ENCODE measurements around the gene SMC1B. TPM values are rescaled to one million over a fixed set of nuclear protein-coding genes. Genes with fewer than 3 reads are reported as not detected.

Gene SMC1B
- total and polyA plus RNA-seq, 2 of the 8 experiments (the other 6 are each of a cell fraction or from before 2014, with no cell fraction given), result 0.02 TPM; not detected in 1

- no peak overlapping the region for H3K27ac ChIP-seq (ENCODE audit: low read depth, low read length)
Observed at GRCh38 chr22:45450101-45450785, 36.8 kb upstream of the SMC1B start.

More at GRCh38 chr22:45450101-45450785, 36.8 kb upstream of the SMC1B start:
- no peak for TF ChIP-seq JUND (IDR thresholded peaks at IDR 0.05; ENCODE audit: low read length)
- no peak for TF ChIP-seq RNF2 (IDR thresholded peaks at IDR 0.05; ENCODE audit: borderline replicate concordance, low read depth, low read length, missing control alignments, poor library complexity, severe bottlenecking)
- TF ChIP-seq EZH2 (IDR thresholded peaks at IDR 0.05; ENCODE audit: low read depth, low read length, severe bottlenecking), result no peak
- no peak for TF ChIP-seq SIRT6 (IDR thresholded peaks at IDR 0.05; ENCODE audit: low read length)
- no peak for TF ChIP-seq SP2 (IDR thresholded peaks at IDR 0.05; ENCODE audit: low read length)
- no peak for TF ChIP-seq FOSL1 (IDR thresholded peaks at IDR 0.05; ENCODE audit: insufficient read depth, low read depth, low read length)
- no peak for TF ChIP-seq SP1 (IDR thresholded peaks at IDR 0.05; ENCODE audit: low read depth, low read length)
- no peak for TF ChIP-seq HDAC2 (IDR thresholded peaks at IDR 0.05; ENCODE audit: borderline replicate concordance in 1 of 2, low read depth in 2 of 2, low read length in 2 of 2)
- no peak for TF ChIP-seq SRF (IDR thresholded peaks at IDR 0.05; ENCODE audit: low read depth, low read length)
- TF ChIP-seq TBP (IDR thresholded peaks at IDR 0.05; ENCODE audit: low read depth, low read length), result no peak
- TF ChIP-seq SAP30 (IDR thresholded peaks at IDR 0.05; ENCODE audit: insufficient read depth, insufficient replicate concordance, low read length), result no peak
- no peak for TF ChIP-seq MAX (IDR thresholded peaks at IDR 0.05)
- CTCF ChIA-PET (ENCODE audit: partially characterized antibody), result interaction anchor here (1.1 kb wide), 1 partner anchor 9 kb away, joined by 3 read pairs; no protein-coding TSS in a partner anchor
- no peak overlapping the region for H3K23ac ChIP-seq (ENCODE audit: insufficient read length)
- no peak overlapping the region for H2BK15ac ChIP-seq (ENCODE audit: low read length)
- no peak overlapping the region for H3K14ac ChIP-seq (ENCODE audit: insufficient read length)
- no peak overlapping the region for H2BK20ac ChIP-seq (ENCODE audit: low read length)
- H3K23me2 ChIP-seq (ENCODE audit: low read depth, low read length), result no peaks in the 10 kb centered on the region
- H3K4ac ChIP-seq (replicated peaks; ENCODE audit: insufficient read length, low read depth, low read length), result no peak overlapping the region
- no peaks in the 10 kb centered on the region for H3K79me1 ChIP-seq (ENCODE audit: low read depth, low read length)
- H4K20me1 ChIP-seq (replicated peaks in 1 of 2; ENCODE audit: control insufficient read depth in 1 of 2, insufficient read depth in 2 of 2, low read length in 2 of 2), result peaks cover 0 to 1% of the 10 kb centered on the region in 2 experiments
- H3K56ac ChIP-seq (replicated peaks; ENCODE audit: insufficient read length, low read depth, low read length), result no peak overlapping the region
- no peak overlapping the region for H2BK5ac ChIP-seq (ENCODE audit: low read depth, low read length)
- no peak overlapping the region for H4K5ac ChIP-seq (ENCODE audit: insufficient read length, low read depth, low read length)
- no peak overlapping the region for H4K91ac ChIP-seq (replicated peaks; ENCODE audit: insufficient read length, low read length)
- H2BK120ac ChIP-seq (replicated peaks; ENCODE audit: low read depth, low read length), result no peak overlapping the region
- H3K27me3 ChIP-seq (replicated peaks in 1 of 4; ENCODE audit: control insufficient read depth in 3 of 4, extremely low read depth in 1 of 4, insufficient read depth in 3 of 4, low read length in 3 of 4), result no peaks in the 10 kb centered on the region
- H2AK5ac ChIP-seq (ENCODE audit: low read depth, low read length), result no peak overlapping the region
- no peaks in the 10 kb centered on the region for H3K9me3 ChIP-seq (ENCODE audit: insufficient read depth in 2 of 2, low read depth in 1 of 2, low read length in 1 of 2)
- no peak overlapping the region for H3K9ac ChIP-seq (replicated peaks in 1 of 4; ENCODE audit: extremely low read depth in 1 of 4, low read depth in 3 of 4, low read length in 3 of 4)
- no peaks in the 10 kb centered on the region; a peak in 2 of 7 replicates for H3K4me1 ChIP-seq (replicated peaks in 1 of 4; ENCODE audit: control insufficient read depth in 3 of 4, insufficient read depth in 4 of 4, low read length in 3 of 4)
- no peak overlapping the region for H3K4me2 ChIP-seq (ENCODE audit: insufficient read depth in 1 of 2, low read depth in 2 of 2, low read length in 2 of 2)
- DNase-seq (ENCODE audit: low read depth in 1 of 2, low spot score in 2 of 2), result no peak
- no peak overlapping the region for H3K18ac ChIP-seq (ENCODE audit: extremely low read depth, low read length)
- no peak overlapping the region for H2AFZ ChIP-seq (ENCODE audit: low read length)
- FAIRE-seq, result no peak
- H3K36me3 ChIP-seq (ENCODE audit: control insufficient read depth in 2 of 4, insufficient read depth in 4 of 4, low read length in 3 of 4), result no peaks in the 10 kb centered on the region
- H4K8ac ChIP-seq (ENCODE audit: extremely low read depth, insufficient read depth, low read length), result no peak overlapping the region; the same call in 1 of the 2 replicates
- H3K79me2 ChIP-seq (ENCODE audit: control insufficient read depth in 1 of 2, insufficient read depth in 2 of 2, low read length in 2 of 2), result no peaks in the 10 kb centered on the region
- no peak overlapping the region for H2BK12ac ChIP-seq (ENCODE audit: low read depth, low read length)
- POLR2A ChIA-PET (ENCODE audit: partially characterized antibody), result no interaction called here
- no peak overlapping the region for H3K4me3 ChIP-seq (ENCODE audit: extremely low read depth in 1 of 4, insufficient read depth in 2 of 4, low read depth in 3 of 4, low read length in 4 of 4)
- 88% methylated on average over 16 of the region's 16 CpGs; no CpG with 5 or more reads in 1 of the 2 experiments for WGBS, 2 experiments (ENCODE audit: extremely low coverage in 1 of 2, insufficient coverage in 1 of 2, insufficient read length in 1 of 2, insufficient replicate concordance in 2 of 2, low coverage in 1 of 2, low lambda C conversion rate in 2 of 2, missing lambda C conversion rate in 1 of 2)
